Colonic mucosa (tissue), 4 donors: ENCODE measurements around the gene NTF3. TPM values are rescaled to one million over a fixed set of nuclear protein-coding genes. Genes with fewer than 3 reads are reported as not detected.
A peak's percentile ranks its signal among the peaks of the same experiment; 100 is the strongest.

Experiments used
- DNase-seq: peaks from one replicate; pipeline ENCODE4 v3.0.0-alpha.2; 2020
- H3K27ac ChIP-seq: fragments of 200-600 bp; one replicate; pipeline ENCODE4 v1.8.0; 2021
- H3K27me3 ChIP-seq: fragments of 200-600 bp; one replicate; pipeline ENCODE4 v1.8.0; 2021
- H3K36me3 ChIP-seq: fragments of 200-600 bp; one replicate; pipeline ENCODE4 v1.8.0; 2021
- H3K4me1 ChIP-seq: fragments of 200-600 bp; one replicate; pipeline ENCODE4 v1.8.0; 2021; ENCODE audit warnings: mild to moderate bottlenecking
- H3K4me3 ChIP-seq: fragments of 200-600 bp; one replicate; pipeline ENCODE4 v1.8.0; 2021
- H3K9ac ChIP-seq, 2 donors: one replicate each; pipeline ENCODE4 v1.7.0; 2013; ENCODE audit warnings: control low read depth in 2 of 2, low read depth in 2 of 2, low read length in 2 of 2
- H3K9me3 ChIP-seq: fragments of 200-600 bp; one replicate; pipeline ENCODE4 v1.8.0; 2021
- intact Hi-C: fragments of 100-400 bp; cut with DNase I; formaldehyde crosslinking; loops from one replicate; pipeline ENCODE4 v1.14.1; 2022
- total RNA-seq, 2 donors: library from RNA; stranded (reverse); fragmentation: NEBNext Ultra II Directional in 1 of 2; extraction: Animal tissue kit (Norgen Biotek cat#: 25700) in 1 of 2; gene quantifications; one replicate each; pipeline ENCODE4 v1.2.1, GENCODE V29; 2021
- TF ChIP-seq, protein P1 (sequence below): fragments of 200-600 bp; IDR thresholded peaks from one replicate; pipeline ENCODE4 v1.8.0; 2022; ENCODE audit warnings: antibody characterized with exemption, mild to moderate bottlenecking
- donor health status: healthy.
- donor health status: DM: no; HTN: no; CAD: no.
- donor health status: DM: no; HTN: no; CAD: no.

NTF3 gene
- total RNA-seq, 2 donors from 2014 or later, result 0.37 to 0.49 TPM

DNA sequence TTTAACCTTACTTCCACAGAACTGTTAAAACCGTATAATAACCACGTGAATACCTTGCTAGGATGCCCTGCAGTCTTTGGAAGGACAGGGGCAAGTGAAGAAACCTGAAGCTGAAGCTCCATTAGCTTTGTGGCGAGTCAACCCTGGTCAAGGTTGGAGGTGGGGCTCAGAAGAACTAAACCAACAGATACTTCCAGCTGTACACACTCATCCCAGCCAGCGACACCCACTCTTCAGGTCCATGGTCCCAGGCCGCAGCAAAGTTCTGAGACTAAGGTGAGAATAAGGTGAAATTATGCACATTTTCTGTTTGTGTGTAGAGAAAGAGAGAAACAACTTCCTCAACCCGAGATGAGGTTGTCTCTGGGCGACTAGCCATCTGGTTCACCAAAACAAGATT is 77.6 kb downstream of the NTF3 start:
- Histone ChIP-seq H3K9ac (no peak overlapping the region), H3K4me3 (no peak overlapping the region), H3K4me1 (no peaks in the 10 kb centered on the region), H3K27me3 (no peaks in the 10 kb centered on the region), H3K9me3 (no peaks in the 10 kb centered on the region), H3K27ac (no peak overlapping the region), H3K36me3 (no peaks in the 10 kb centered on the region)
- DNase-seq, result no peak
- TF ChIP-seq, protein P1, sequence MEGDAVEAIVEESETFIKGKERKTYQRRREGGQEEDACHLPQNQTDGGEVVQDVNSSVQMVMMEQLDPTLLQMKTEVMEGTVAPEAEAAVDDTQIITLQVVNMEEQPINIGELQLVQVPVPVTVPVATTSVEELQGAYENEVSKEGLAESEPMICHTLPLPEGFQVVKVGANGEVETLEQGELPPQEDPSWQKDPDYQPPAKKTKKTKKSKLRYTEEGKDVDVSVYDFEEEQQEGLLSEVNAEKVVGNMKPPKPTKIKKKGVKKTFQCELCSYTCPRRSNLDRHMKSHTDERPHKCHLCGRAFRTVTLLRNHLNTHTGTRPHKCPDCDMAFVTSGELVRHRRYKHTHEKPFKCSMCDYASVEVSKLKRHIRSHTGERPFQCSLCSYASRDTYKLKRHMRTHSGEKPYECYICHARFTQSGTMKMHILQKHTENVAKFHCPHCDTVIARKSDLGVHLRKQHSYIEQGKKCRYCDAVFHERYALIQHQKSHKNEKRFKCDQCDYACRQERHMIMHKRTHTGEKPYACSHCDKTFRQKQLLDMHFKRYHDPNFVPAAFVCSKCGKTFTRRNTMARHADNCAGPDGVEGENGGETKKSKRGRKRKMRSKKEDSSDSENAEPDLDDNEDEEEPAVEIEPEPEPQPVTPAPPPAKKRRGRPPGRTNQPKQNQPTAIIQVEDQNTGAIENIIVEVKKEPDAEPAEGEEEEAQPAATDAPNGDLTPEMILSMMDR, result no peak
- intact Hi-C loops, result no loop called here

DNA sequence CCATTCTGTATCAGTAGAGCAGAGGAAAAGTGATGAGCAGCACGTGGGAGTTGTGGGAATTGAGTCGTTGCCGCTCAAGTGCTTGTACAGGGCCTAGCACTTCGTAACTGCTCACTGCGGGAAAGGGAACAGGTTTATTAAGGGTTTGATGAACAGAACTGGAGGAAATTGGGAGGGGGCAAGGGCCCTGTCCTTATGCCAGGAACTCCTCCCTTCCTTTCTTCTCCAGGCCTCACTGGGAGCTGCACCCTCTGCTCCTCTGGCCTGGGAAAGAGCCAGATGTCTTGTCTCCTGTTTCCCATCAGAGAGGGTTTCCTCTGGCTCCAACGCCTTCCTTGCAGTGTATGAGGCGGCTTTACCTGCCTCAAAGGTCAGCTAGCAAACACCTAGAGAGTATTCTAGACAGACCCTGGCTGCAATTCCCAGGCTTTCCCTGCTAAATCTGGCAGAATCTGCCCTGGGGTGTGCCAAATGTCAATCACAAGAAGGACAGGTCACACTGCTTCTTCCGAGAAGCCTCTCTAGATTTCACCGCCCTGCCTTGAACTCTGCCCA is 78.4 kb downstream of the NTF3 start:
- Histone ChIP-seq H3K9ac (no peak overlapping the region), H3K36me3 (no peaks in the 10 kb centered on the region), H3K4me3 (no peak overlapping the region), H3K4me1 (no peaks in the 10 kb centered on the region), H3K27ac (no peak overlapping the region), H3K27me3 (no peaks in the 10 kb centered on the region), H3K9me3 (no peaks in the 10 kb centered on the region)
- TF ChIP-seq, protein P1, result no peak
- intact Hi-C loops, result no loop called here
- peak; percentile 15 for DNase-seq

DNA sequence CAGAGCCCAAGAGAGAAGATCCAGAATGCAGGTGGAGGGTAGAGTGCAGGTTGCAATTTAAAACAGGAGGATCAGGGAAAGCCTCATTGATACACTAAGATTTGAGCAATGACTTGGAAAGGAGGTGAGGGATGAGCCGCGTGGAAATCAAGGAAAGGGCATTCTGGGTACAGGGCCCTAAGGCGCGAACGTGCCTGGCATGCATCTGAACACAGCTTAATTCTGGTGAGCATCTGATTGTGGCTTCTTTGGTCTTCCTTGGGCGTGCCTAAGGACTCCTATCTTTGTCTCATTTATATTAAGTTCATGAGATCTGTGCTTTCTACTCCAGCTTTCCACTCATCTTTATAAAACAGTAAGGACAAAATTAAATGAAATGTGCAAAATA is 79.3 kb downstream of the NTF3 start:
- no peaks in the 10 kb centered on the region for H3K9me3 ChIP-seq
- intact Hi-C loops, result no loop called here
- H3K9ac ChIP-seq, result no peak overlapping the region
- H3K4me3 ChIP-seq, result no peak overlapping the region
- DNase-seq, result no peak
- no peaks in the 10 kb centered on the region for H3K4me1 ChIP-seq
- H3K27me3 ChIP-seq, result no peaks in the 10 kb centered on the region
- H3K36me3 ChIP-seq, result no peaks in the 10 kb centered on the region
- no peak overlapping the region for H3K27ac ChIP-seq
- TF ChIP-seq, protein P1, result no peak

DNA sequence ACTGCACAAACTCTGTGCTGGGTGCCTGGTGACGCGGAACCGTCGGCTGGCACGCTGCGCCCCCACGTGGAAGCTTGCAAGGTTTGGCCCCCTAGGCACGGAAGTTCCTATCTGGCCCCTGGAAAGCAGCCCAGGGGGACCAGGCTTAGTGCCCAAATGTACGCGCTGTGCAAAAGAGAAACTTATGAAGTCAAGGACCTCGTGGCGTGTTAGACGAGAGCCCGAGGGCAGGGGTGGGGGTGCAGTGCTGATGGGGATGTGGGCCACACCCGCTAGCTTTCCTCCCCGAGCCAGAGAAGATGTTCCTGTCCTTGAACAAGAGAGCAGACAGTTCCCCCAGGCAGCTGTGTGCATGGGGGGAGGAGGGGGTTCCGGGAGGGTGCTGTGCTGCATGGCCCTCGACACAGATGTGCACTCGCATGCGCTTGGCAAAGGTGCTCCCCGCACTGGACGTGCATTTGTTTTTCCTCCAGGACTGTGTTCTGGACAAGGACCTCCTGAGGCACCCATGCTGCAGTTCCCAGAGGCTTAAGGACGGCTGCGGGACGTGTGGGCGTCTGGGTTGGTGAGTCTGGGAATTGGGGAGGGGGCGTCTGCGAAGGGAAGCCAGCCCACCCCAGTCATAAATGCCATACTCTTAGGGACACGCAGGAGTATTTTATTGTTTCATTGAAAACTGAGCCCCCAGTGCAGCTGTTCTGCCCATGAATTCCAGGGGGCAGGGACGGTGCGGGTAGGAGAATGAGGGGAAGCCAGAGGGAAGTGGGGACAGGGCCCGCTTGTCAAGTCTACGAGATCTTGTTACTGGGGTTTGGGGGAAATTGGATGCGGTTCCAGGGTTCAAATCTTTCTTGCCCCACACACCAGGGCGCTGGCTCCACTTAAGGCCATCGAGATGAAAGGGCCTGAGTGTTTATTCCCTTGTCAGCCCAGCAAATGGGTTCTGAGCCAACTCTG is 80.0 kb downstream of the NTF3 start:
- intact Hi-C loops, result no loop called here
- peak; percentile 52 for DNase-seq
- TF ChIP-seq, protein P1, result peak; percentile 36

DNA sequence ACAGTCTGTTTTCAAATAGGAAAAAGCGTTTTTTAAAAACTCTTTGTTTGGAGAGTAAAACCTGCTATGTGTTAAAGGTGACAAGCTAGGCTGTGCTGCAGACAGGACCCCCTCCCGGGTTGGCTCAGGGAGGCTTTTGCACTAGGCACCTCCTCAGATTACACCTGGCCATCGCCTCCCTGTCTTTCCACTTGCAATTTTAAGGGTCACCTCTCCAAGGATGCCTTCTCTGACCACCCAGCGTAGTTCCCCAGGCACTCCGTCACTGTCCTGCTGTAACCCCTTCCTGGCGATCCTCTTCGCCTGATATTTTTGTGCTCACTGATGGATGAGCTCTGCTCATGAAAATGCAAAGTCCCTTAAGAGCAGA is 80.7 kb downstream of the NTF3 start:
- intact Hi-C loops, result no loop called here
- Histone ChIP-seq H3K9ac (no peak overlapping the region), H3K36me3 (no peaks in the 10 kb centered on the region), H3K27me3 (no peaks in the 10 kb centered on the region), H3K27ac (no peak overlapping the region), H3K4me1 (no peaks in the 10 kb centered on the region), H3K4me3 (no peak overlapping the region), H3K9me3 (no peaks in the 10 kb centered on the region)
- TF ChIP-seq, protein P1, result no peak
- peak; percentile 13 for DNase-seq

More for the DNA sequence above, 80.0 kb downstream of the NTF3 start:
- Histone ChIP-seq H3K4me3 (no peak overlapping the region), H3K9ac (no peak overlapping the region), H3K9me3 (no peaks in the 10 kb centered on the region), H3K27me3 (no peaks in the 10 kb centered on the region), H3K27ac (no peak overlapping the region), H3K36me3 (no peaks in the 10 kb centered on the region), H3K4me1 (no peaks in the 10 kb centered on the region)
